Measurements from ENCODE around the gene NRSN1.
"Not testable (repeated sequence)": the region's sequence is repeated elsewhere in the genome, so short reads cannot be mapped to it uniquely, and the experiment has no call there.

The NRSN1 gene

GRCh38 chr6:24142733-24143132, 16.7 kb downstream of the NRSN1 start:
- not testable (repeated sequence) for DNase-seq (ENCODE audit: low read depth)

- no peak for DNase-seq (ENCODE audit: low read depth)
Measured at GRCh38 chr6:24145690-24146131, 19.7 kb downstream of the NRSN1 start.

- no peak for DNase-seq (ENCODE audit: low read depth)
Measured at GRCh38 chr6:24146871-24147270, 20.9 kb downstream of the NRSN1 start.

- DNase-seq (ENCODE audit: low read depth), result no peak
Measured at GRCh38 chr6:24147511-24148153, 21.6 kb downstream of the NRSN1 start.

- DNase-seq (ENCODE audit: low read depth), result no peak
Measured at GRCh38 chr6:24148154-24148570, 22.1 kb downstream of the NRSN1 start.

GRCh38 chr6:24148684-24149083, 22.7 kb downstream of the NRSN1 start:
- DNase-seq (ENCODE audit: low read depth), result no peak

GRCh38 chr6:24149296-24149695, 23.3 kb downstream of the NRSN1 start:
- DNase-seq (ENCODE audit: low read depth), result no peak

GRCh38 chr6:24149836-24150235, 23.8 kb downstream of the NRSN1 start:
- no peak for DNase-seq (ENCODE audit: low read depth)

GRCh38 chr6:24152014-24152413, 26.0 kb downstream of the NRSN1 start:
- DNase-seq (ENCODE audit: low read depth), result no peak

GRCh38 chr6:24154121-24154520, 28.1 kb downstream of the NRSN1 start:
- DNase-seq (ENCODE audit: low read depth), result no peak

GRCh38 chr6:24157886-24158285, 31.9 kb downstream of the NRSN1 start:
- no peak for DNase-seq (ENCODE audit: low read depth)

- no peak for DNase-seq (ENCODE audit: low read depth)
Measured at GRCh38 chr6:24183584-24183983, 57.6 kb downstream of the NRSN1 start.

- DNase-seq (ENCODE audit: low read depth), result no peak
Measured at GRCh38 chr6:24186349-24186748, 60.3 kb downstream of the NRSN1 start.

- DNase-seq (ENCODE audit: low read depth), result no peak
Measured at GRCh38 chr6:24187965-24188577, 62.1 kb downstream of the NRSN1 start.

- DNase-seq (ENCODE audit: low read depth), result no peak
Measured at GRCh38 chr6:24188578-24189080, 62.6 kb downstream of the NRSN1 start.

GRCh38 chr6:24191346-24191745, 65.3 kb downstream of the NRSN1 start:
- no peak for DNase-seq (ENCODE audit: low read depth)

- no peak for DNase-seq (ENCODE audit: low read depth)
Measured at GRCh38 chr6:24193364-24193763, 67.3 kb downstream of the NRSN1 start.

GRCh38 chr6:24194978-24195700, 69.1 kb downstream of the NRSN1 start:
- no peak for DNase-seq (ENCODE audit: low read depth)

GRCh38 chr6:24195836-24196597, 70.0 kb downstream of the NRSN1 start:
- DNase-seq (ENCODE audit: low read depth), result no peak

Data from activated gamma-delta T cell treated with anti-CD3 and anti-CD28 coated beads, Interleukin-2, amount 50 U/mL, for 16 hours (primary cell).